Mesenchymal stem cell (in vitro differentiated cells and primary cell): ENCODE measurements around the gene ZNF865.

Experiments used
- DNase-seq: peaks from one replicate; pipeline ENCODE4 v3.0.0-alpha.2; 2013
- H2AFZ ChIP-seq: one replicate; pipeline ENCODE4 v1.6.1; 2013; ENCODE audit warnings: low read depth, mild to moderate bottlenecking, control low read depth, inconsistent platforms, low read length, moderate library complexity
- H2AK5ac ChIP-seq: 2 replicates; pipeline ENCODE4 v1.6.1; 2013; ENCODE audit warnings: low read length, moderate library complexity, mild to moderate bottlenecking, inconsistent platforms; ENCODE audit not compliant: severe bottlenecking
- H2BK120ac ChIP-seq: one replicate; pipeline ENCODE4 v1.6.1; 2013; ENCODE audit warnings: low read depth, mild to moderate bottlenecking, inconsistent platforms, low read length, moderate library complexity
- H2BK12ac ChIP-seq, 2 experiments: one replicate each; pipeline ENCODE4 v1.6.1; 2013; ENCODE audit warnings: inconsistent platforms in 2 of 2, low read length in 2 of 2, mild to moderate bottlenecking in 2 of 2, moderate library complexity in 2 of 2, control low read depth in 1 of 2
- H2BK15ac ChIP-seq: one replicate; pipeline ENCODE4 v1.6.1; 2013; ENCODE audit warnings: mild to moderate bottlenecking, low read depth, inconsistent platforms; ENCODE audit not compliant: poor library complexity, severe bottlenecking
- H2BK5ac ChIP-seq: 2 replicates; pipeline ENCODE4 v1.6.1; 2013; ENCODE audit warnings: low read depth, mild to moderate bottlenecking, low read length, control low read depth, inconsistent platforms; ENCODE audit not compliant: poor library complexity, severe bottlenecking
- H3K14ac ChIP-seq, 2 experiments: one replicate each; pipeline ENCODE4 v1.6.1; 2013; ENCODE audit warnings: inconsistent platforms in 2 of 2, low read length in 2 of 2, control low read depth in 1 of 2, mild to moderate bottlenecking in 1 of 2, moderate library complexity in 1 of 2
- H3K18ac ChIP-seq, 2 experiments: one replicate each; pipeline ENCODE4 v1.6.1; 2013; ENCODE audit warnings: inconsistent platforms in 2 of 2, low read length in 2 of 2, control low read depth in 1 of 2, low read depth in 1 of 2, mild to moderate bottlenecking in 1 of 2
- H3K23ac ChIP-seq, 2 experiments: one replicate each; pipeline ENCODE4 v1.6.1; 2013; ENCODE audit warnings: inconsistent platforms in 2 of 2, low read length in 2 of 2, mild to moderate bottlenecking in 2 of 2, moderate library complexity in 2 of 2, control low read depth in 1 of 2
- H3K27ac ChIP-seq: 2 replicates; pipeline ENCODE4 v1.5.1; 2013; ENCODE audit warnings: mild to moderate bottlenecking, moderate library complexity, low read length, control low read depth, inconsistent platforms; ENCODE audit not compliant: poor library complexity, severe bottlenecking
- H3K27me3 ChIP-seq, 2 experiments: 2 replicates each; pipeline versions ENCODE4 v1.6.1 to v1.7.0; 2013; ENCODE audit warnings: low read length in 2 of 2, mild to moderate bottlenecking in 2 of 2, moderate library complexity in 2 of 2, control low read depth in 1 of 2, inconsistent platforms in 1 of 2; ENCODE audit not compliant: control insufficient read depth in 1 of 2, insufficient read depth in 1 of 2
- H3K36me3 ChIP-seq, 2 experiments: 2 replicates each; pipeline versions ENCODE4 v1.6.1 to v1.7.0; 2013; ENCODE audit warnings: low read length in 2 of 2, control low read depth in 1 of 2, inconsistent platforms in 1 of 2, low read depth in 1 of 2, mild to moderate bottlenecking in 1 of 2; ENCODE audit not compliant: insufficient read depth in 2 of 2, control insufficient read depth in 1 of 2
- H3K4ac ChIP-seq, 2 experiments: one replicate each; pipeline ENCODE4 v1.6.1; 2013; ENCODE audit warnings: inconsistent platforms in 2 of 2, low read length in 2 of 2, mild to moderate bottlenecking in 2 of 2, moderate library complexity in 2 of 2, control low read depth in 1 of 2, low read depth in 1 of 2
- H3K4me1 ChIP-seq: 2 replicates; pipeline ENCODE4 v1.6.1; 2013; ENCODE audit warnings: low read depth, low read length, control low read depth; ENCODE audit not compliant: control insufficient read depth, insufficient read depth
- H3K4me2 ChIP-seq: 2 replicates; pipeline ENCODE4 v1.6.1; 2013; ENCODE audit warnings: low read length, mild to moderate bottlenecking, inconsistent platforms; ENCODE audit not compliant: poor library complexity, severe bottlenecking
- H3K4me3 ChIP-seq, 2 experiments: 2 replicates each; pipeline versions ENCODE4 v1.5.1 to v1.7.0; 2013; ENCODE audit warnings: low read length in 2 of 2, mild to moderate bottlenecking in 2 of 2, control low read depth in 1 of 2, low read depth in 1 of 2; ENCODE audit not compliant: insufficient read depth in 1 of 2
- H3K79me1 ChIP-seq: replicated peaks from 2 replicates; pipeline ENCODE4 v1.6.1; 2013; ENCODE audit warnings: mild to moderate bottlenecking, control low read depth, low read length, inconsistent platforms; ENCODE audit not compliant: poor library complexity, severe bottlenecking
- H3K9ac ChIP-seq: 2 replicates; pipeline ENCODE4 v1.7.0; 2013; ENCODE audit warnings: mild to moderate bottlenecking, low read length, moderate library complexity
- H3K9me3 ChIP-seq: 2 replicates; pipeline ENCODE4 v1.7.0; 2013; ENCODE audit warnings: mild to moderate bottlenecking, low read length; ENCODE audit not compliant: control insufficient read depth
- H4K8ac ChIP-seq: one replicate; pipeline ENCODE4 v1.6.1; 2013; ENCODE audit warnings: inconsistent platforms, mild to moderate bottlenecking, low read length, moderate library complexity
- H4K91ac ChIP-seq: one replicate; pipeline ENCODE4 v1.6.1; 2013; ENCODE audit warnings: mild to moderate bottlenecking, low read length, inconsistent platforms
- WGBS: methylation state at CpG from one replicate; pipeline ENCODE4 v1.1.7; 2013; ENCODE audit warnings: mixed read lengths; 5-methylcytosine and 5-hydroxymethylcytosine counted together

The ZNF865 gene

DNA sequence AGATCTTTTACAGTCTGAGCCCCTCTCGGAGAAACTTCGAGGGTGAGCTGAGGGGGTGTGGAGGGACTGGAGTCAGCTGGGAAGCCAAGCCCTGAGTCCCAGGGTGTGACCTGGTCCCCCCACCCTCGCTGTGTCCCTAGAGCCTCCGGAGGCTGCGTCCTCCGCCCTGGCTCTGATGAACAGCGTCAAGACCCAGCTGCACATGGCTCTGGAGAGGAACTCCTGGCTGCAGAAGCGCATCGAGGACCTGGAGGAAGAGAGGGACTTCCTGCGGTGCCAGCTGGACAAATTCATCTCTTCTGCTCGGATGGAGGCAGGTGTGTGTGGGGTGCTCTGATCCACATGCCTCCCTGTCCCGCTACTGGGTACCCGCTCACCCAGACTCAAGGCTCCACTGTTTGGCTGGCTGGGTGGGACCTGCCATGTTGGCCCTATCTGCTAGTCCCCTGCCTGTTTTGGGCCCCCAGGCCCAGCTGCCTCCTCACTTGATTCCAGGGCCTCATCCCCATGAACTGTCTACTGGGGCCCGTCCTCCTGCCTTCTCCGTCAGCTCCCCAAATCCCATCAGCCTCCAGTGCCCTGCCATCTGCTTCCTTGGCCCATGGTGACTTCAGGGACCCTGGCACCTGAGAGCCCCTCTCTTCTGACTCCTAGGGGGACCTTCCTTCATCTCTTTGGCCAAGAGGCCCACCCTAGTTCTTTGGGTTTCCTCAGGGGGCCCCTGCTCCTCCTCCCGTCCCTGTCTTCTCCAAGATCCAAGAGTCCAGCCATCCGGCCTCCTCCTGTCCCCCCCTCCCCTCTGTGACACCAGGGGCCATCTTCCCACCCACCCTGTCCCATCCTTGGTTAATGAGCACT lies 44.0 kb downstream of the ZNF865 start:
- Histone ChIP-seq H3K9me3 (no peaks in the 10 kb centered on the region), H4K8ac (no peak overlapping the region), H3K36me3 (peaks cover 23 to 52% of the 10 kb centered on the region in 2 experiments), H3K4ac (no peak overlapping the region), H3K14ac (no peak overlapping the region), H3K4me2 (peak overlapping the region; percentile 76), H3K9ac (peak overlapping the region; percentile 87), H2BK120ac (no peak overlapping the region), H3K4me3 (peak overlapping the region in 1 of 2 experiments; percentile 88), H3K27me3 (no peaks in the 10 kb centered on the region), H4K91ac (no peak overlapping the region), H3K18ac (no peak overlapping the region), H3K23ac (no peak overlapping the region), H2BK12ac (peak overlapping the region in 1 of 2 experiments; percentile 29), H2BK5ac (no peak overlapping the region), H2BK15ac (no peak overlapping the region), H2AK5ac (no peak overlapping the region), H3K79me1 (peaks cover 46% of the 10 kb centered on the region), H2AFZ (no peak overlapping the region), H3K27ac (no peak overlapping the region), H3K4me1 (peaks cover 30% of the 10 kb centered on the region)
- DNase-seq: no peak
- WGBS: 93% methylated on average over 17 of the region's 17 CpGs

DNA sequence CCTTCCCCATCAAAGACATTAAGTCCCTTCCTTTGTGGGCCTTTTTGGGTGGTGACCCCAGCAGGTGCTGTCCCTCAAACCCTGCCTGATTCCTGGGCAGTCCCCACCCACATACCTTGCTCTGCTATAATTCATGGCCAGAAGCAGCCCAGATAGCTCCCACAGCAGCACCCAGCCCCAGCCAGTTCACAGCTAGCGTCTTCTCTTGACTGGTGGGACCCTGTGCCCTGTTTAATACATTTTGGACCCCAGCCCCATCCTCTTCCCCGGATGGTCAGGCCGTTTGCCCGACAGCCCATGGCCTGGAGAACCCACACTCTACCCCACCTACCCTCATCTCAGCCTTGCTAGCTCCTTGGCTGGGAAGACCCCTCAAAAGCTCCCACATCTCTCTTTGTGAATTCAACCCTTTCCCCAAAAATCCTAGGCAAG lies 44.7 kb downstream of the ZNF865 start:
- no peak overlapping the region for H3K27ac ChIP-seq
- H3K9me3 ChIP-seq: no peaks in the 10 kb centered on the region
- no peak overlapping the region for H2BK15ac ChIP-seq
- H2BK5ac ChIP-seq: no peak overlapping the region
- no peak overlapping the region for H3K14ac ChIP-seq
- H3K4me2 ChIP-seq: no peak overlapping the region
- no peak overlapping the region for H2BK12ac ChIP-seq
- no peak overlapping the region for H3K23ac ChIP-seq
- no peak overlapping the region for H4K8ac ChIP-seq
- H4K91ac ChIP-seq: no peak overlapping the region
- H3K79me1 ChIP-seq: peaks cover 46% of the 10 kb centered on the region
- H3K9ac ChIP-seq: no peak overlapping the region
- H3K4me3 ChIP-seq: no peak overlapping the region
- no peak overlapping the region for H2AK5ac ChIP-seq
- H3K36me3 ChIP-seq: peaks cover 17 to 45% of the 10 kb centered on the region in 2 experiments
- H3K4me1 ChIP-seq: peaks cover 24% of the 10 kb centered on the region
- H2AFZ ChIP-seq: no peak overlapping the region
- DNase-seq: no peak
- no peak overlapping the region for H2BK120ac ChIP-seq
- 95% methylated on average over 4 of the region's 4 CpGs for WGBS
- H3K18ac ChIP-seq: no peak overlapping the region
- no peaks in the 10 kb centered on the region for H3K27me3 ChIP-seq
- no peak overlapping the region for H3K4ac ChIP-seq

- 95% methylated on average over 17 of the region's 17 CpGs for WGBS
Measured at GRCh38 chr19:55650602-55651230, 45.3 kb downstream of the ZNF865 start.

DNA sequence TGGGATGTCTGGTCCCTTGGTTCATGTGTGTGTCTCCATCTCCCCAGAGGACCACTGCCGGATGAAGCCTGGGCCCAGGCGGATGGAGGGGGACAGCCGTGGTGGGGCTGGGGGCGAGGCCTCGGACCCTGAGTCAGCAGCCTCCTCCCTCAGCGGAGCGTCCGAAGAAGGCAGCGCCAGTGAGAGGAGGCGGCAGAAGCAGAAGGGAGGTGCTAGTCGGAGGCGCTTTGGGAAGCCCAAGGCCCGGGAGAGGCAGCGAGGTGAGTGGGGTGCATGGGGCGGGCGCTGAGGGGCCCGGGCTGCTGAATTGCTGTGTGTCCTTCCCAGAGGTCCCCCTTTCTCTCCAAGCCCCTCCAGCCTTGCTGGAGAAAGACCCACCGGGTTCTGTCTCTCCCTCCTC lies 45.8 kb downstream of the ZNF865 start:
- Histone ChIP-seq H3K23ac (no peak overlapping the region), H2AFZ (no peak overlapping the region), H3K27ac (no peak overlapping the region), H3K4me2 (no peak overlapping the region), H2BK12ac (no peak overlapping the region), H3K27me3 (no peaks in the 10 kb centered on the region), H3K79me1 (peaks cover 44% of the 10 kb centered on the region), H3K36me3 (peaks cover 10 to 40% of the 10 kb centered on the region in 2 experiments), H3K4me3 (no peak overlapping the region), H3K4ac (no peak overlapping the region), H2AK5ac (no peak overlapping the region), H3K14ac (no peak overlapping the region), H4K8ac (no peak overlapping the region), H3K9me3 (no peaks in the 10 kb centered on the region), H3K18ac (no peak overlapping the region), H2BK15ac (no peak overlapping the region), H3K9ac (no peak overlapping the region), H2BK120ac (no peak overlapping the region), H2BK5ac (no peak overlapping the region), H4K91ac (no peak overlapping the region), H3K4me1 (peaks cover 20% of the 10 kb centered on the region)
- DNase-seq: no peak
- 91% methylated on average over 12 of the region's 18 CpGs for WGBS

More at GRCh38 chr19:55650602-55651230, 45.3 kb downstream of the ZNF865 start:
- peaks cover 44% of the 10 kb centered on the region for H3K79me1 ChIP-seq
- no peak overlapping the region for H3K9ac ChIP-seq
- no peak overlapping the region for H3K4me3 ChIP-seq
- no peak overlapping the region for H2BK5ac ChIP-seq
- H4K91ac ChIP-seq: no peak overlapping the region
- H2AK5ac ChIP-seq: no peak overlapping the region
- no peak overlapping the region for H2AFZ ChIP-seq
- no peak overlapping the region for H2BK120ac ChIP-seq
- H3K18ac ChIP-seq: no peak overlapping the region
- no peak for DNase-seq
- H2BK15ac ChIP-seq: no peak overlapping the region
- H4K8ac ChIP-seq: no peak overlapping the region
- no peak overlapping the region for H3K27ac ChIP-seq
- H3K9me3 ChIP-seq: no peaks in the 10 kb centered on the region
- no peak overlapping the region for H3K14ac ChIP-seq
- peaks cover 20% of the 10 kb centered on the region for H3K4me1 ChIP-seq
- H3K23ac ChIP-seq: no peak overlapping the region
- no peak overlapping the region for H2BK12ac ChIP-seq
- H3K4me2 ChIP-seq: no peak overlapping the region
- H3K36me3 ChIP-seq: peaks cover 11 to 40% of the 10 kb centered on the region in 2 experiments
- H3K27me3 ChIP-seq: no peaks in the 10 kb centered on the region
- H3K4ac ChIP-seq: no peak overlapping the region
